Measurements from ENCODE around the gene GRIN2B. TPM values are rescaled to one million over a fixed set of nuclear protein-coding genes. Genes with fewer than 3 reads are reported as not detected.

The GRIN2B gene
- total and polyA plus RNA-seq, 9 of the 15 experiments (the other 6 are each of a cell fraction or from before 2014, with no cell fraction given) = not detected

- Histone ChIP-seq H4K20me1 (replicated peaks; ENCODE audit: control insufficient read depth, insufficient read depth, low read length) (no peaks in the 10 kb centered on the region), H2AFZ (ENCODE audit: low read depth, low read length) (no peak overlapping the region), H3K27me3 (ENCODE audit: control insufficient read depth in 2 of 2, insufficient read depth in 2 of 2, low read length in 2 of 2) (peaks cover 0 to 8% of the 10 kb centered on the region in 2 experiments; a peak in 1 of 5 replicates), H3K79me2 (ENCODE audit: control insufficient read depth, insufficient read depth, low read length) (no peaks in the 10 kb centered on the region), H3K9me3 (replicated peaks; ENCODE audit: control insufficient read depth, insufficient read depth, low read depth, low read length) (no peaks in the 10 kb centered on the region), H3K36me3 (ENCODE audit: control insufficient read depth, insufficient read depth, low read length) (no peaks in the 10 kb centered on the region), H3K9ac (ENCODE audit: insufficient read depth in 1 of 2, low read depth in 2 of 2, low read length in 2 of 2) (no peak overlapping the region), H3K9me1 (ENCODE audit: control insufficient read depth, insufficient read depth, low read length) (peaks cover 2% of the 10 kb centered on the region), H3K4me1 (replicated peaks in 1 of 2; ENCODE audit: control insufficient read depth in 2 of 2, insufficient read depth in 2 of 2, low read length in 2 of 2) (no peaks in the 10 kb centered on the region), H3K4me2 (ENCODE audit: insufficient read depth, low read length) (no peak overlapping the region), H3K4me3 (no peak overlapping the region), H3K27ac (ENCODE audit: extremely low read depth, low read depth, low read length) (no peak overlapping the region)
- BruUV-seq (replicated peaks) = no TSS peak
- TF ChIP-seq RFX1 (IDR thresholded peaks at IDR 0.05) (no peak), ATF1 (CRISPR knock-in tag; IDR thresholded peaks at IDR 0.05) (no peak), ATF1 (tag; IDR thresholded peaks at IDR 0.05) (no peak)
- 6% methylated on average over 13 of the region's 15 CpGs for WGBS (ENCODE audit: insufficient coverage, low coverage, missing lambda C conversion rate)
- DNase-seq (ENCODE audit: extremely low read depth in 1 of 4, low spot score in 3 of 4) = no peak
- FAIRE-seq = no peak
- intact Hi-C loops (cut with micrococcal nuclease) = no loop called here
- ChIA-PET CTCF (ENCODE audit: low intra/inter-chr PET ratio) (no interaction called here), POLR2A (no interaction called here)
- no peak for ATAC-seq
- in situ Hi-C loops (cut with MboI) = no loop called here
Observed at GRCh38 chr12:13956060-13956590, 25.3 kb downstream of the GRIN2B start.

- no peaks in the 10 kb centered on the region for H4K20me1 ChIP-seq (replicated peaks; ENCODE audit: control insufficient read depth, insufficient read depth, low read length)
- no peak overlapping the region for H3K9ac ChIP-seq (ENCODE audit: insufficient read depth in 1 of 2, low read depth in 2 of 2, low read length in 2 of 2)
- BruUV-seq (replicated peaks) = no TSS peak
- 0% methylated on average over 7 of the region's 7 CpGs for WGBS (ENCODE audit: insufficient coverage, low coverage, missing lambda C conversion rate)
- no peaks in the 10 kb centered on the region for H3K9me3 ChIP-seq (replicated peaks; ENCODE audit: control insufficient read depth, insufficient read depth, low read depth, low read length)
- intact Hi-C loops (cut with micrococcal nuclease) (no loop called here), in situ Hi-C loops (cut with MboI) (no loop called here)
- H3K9me1 ChIP-seq (ENCODE audit: control insufficient read depth, insufficient read depth, low read length) = peaks cover 2% of the 10 kb centered on the region
- ChIA-PET POLR2A (no interaction called here), CTCF (ENCODE audit: low intra/inter-chr PET ratio) (no interaction called here)
- TF ChIP-seq ZNF512 (tag; IDR thresholded peaks at IDR 0.05) (no peak), E2F6 (IDR thresholded peaks at IDR 0.05; ENCODE audit: borderline replicate concordance in 1 of 2, extremely low read depth in 1 of 2, insufficient read depth in 1 of 2, insufficient read length in 1 of 2, low read depth in 1 of 2, low read length in 1 of 2, poor library complexity in 1 of 2, severe bottlenecking in 1 of 2) (no peak), HNRNPLL (IDR thresholded peaks at IDR 0.05; ENCODE audit: low read depth, low read length, poor library complexity, severe bottlenecking) (no peak), SFPQ (IDR thresholded peaks at IDR 0.05; ENCODE audit: low read depth, low read length) (no peak), JUN (IDR thresholded peaks at IDR 0.05; ENCODE audit: borderline replicate concordance, low read depth, low read length) (no peak), JUN (CRISPR knock-in tag; IDR thresholded peaks at IDR 0.05; ENCODE audit: borderline replicate concordance) (no peak)
- no peak for FAIRE-seq
- H3K4me3 ChIP-seq = no peak overlapping the region
- no peak for ATAC-seq
- DNase-seq (ENCODE audit: extremely low read depth in 1 of 4, low spot score in 3 of 4) = no peak
- no peaks in the 10 kb centered on the region for H3K36me3 ChIP-seq (ENCODE audit: control insufficient read depth, insufficient read depth, low read length)
- no peak overlapping the region for H3K4me2 ChIP-seq (ENCODE audit: insufficient read depth, low read length)
- H3K79me2 ChIP-seq (ENCODE audit: control insufficient read depth, insufficient read depth, low read length) = no peaks in the 10 kb centered on the region
- no peak overlapping the region for H3K27ac ChIP-seq (ENCODE audit: extremely low read depth, low read depth, low read length)
- no peaks in the 10 kb centered on the region for H3K4me1 ChIP-seq (replicated peaks in 1 of 2; ENCODE audit: control insufficient read depth in 2 of 2, insufficient read depth in 2 of 2, low read length in 2 of 2)
- H2AFZ ChIP-seq (ENCODE audit: low read depth, low read length) = no peak overlapping the region
- H3K27me3 ChIP-seq (ENCODE audit: control insufficient read depth in 2 of 2, insufficient read depth in 2 of 2, low read length in 2 of 2) = 0 out of 5 replicates have a peak, but pooled peaks cover 0 to 4% of the 10 kb centered on the region in 2 experiments
Observed at GRCh38 chr12:13952096-13952495, 29.3 kb downstream of the GRIN2B start.
